Measurements from ENCODE around the gene LIX1. TPM values are rescaled to one million over a fixed set of nuclear protein-coding genes. Genes with fewer than 3 reads are reported as not detected.
"Not testable (repeated sequence)": the region's sequence is repeated elsewhere in the genome, so short reads cannot be mapped to it uniquely, and the experiment has no call there.

The LIX1 gene
- polyA plus RNA-seq, 5 donors = 0.75 to 2.0 (median 1.2) TPM

DNA sequence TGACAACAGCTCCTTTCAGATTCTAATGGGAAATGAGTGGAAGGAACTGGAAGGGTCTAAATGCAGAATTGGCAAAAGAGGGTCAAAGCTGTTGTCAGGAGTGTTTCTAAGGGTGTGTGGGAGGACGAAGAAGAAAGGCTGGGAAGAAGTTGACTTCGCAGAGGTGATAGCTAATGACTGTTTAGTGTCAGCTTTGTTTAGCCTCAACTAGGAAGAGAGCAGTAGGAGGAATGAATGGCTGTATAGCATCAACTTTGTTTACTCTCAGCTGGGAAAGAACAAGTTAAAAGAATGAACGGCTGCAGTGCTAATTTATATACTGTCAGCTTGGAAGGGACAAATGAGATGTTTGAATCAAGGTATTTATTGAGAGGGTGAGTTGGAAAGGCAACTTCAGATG, 5.9 kb upstream of the LIX1 start:
- no peak for DNase-seq

DNA sequence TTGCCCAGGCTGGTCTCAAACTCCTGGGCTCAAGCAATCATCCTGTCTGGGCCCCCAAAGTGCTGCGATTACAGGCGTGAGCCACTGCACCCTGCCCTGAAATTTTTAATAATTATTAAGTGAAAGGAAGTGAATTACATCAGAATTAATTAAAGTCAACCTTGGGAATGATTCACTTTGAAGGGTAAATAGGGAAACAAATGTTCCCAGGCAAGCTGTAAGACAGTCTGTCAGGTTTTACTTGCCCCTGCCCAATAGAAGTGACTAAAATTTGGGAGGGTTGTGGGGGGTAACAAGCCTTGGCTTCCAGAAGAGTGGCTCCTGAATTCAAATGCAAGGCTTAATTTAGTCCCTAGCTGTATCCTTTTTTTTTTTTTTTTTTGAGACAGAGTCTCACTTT, 1.3 kb upstream of the LIX1 start:
- no peak for DNase-seq

- no peak for DNase-seq
These were observed 872 bp downstream of the LIX1 start for GRCh38 chr5:97141539-97141938.

DNA sequence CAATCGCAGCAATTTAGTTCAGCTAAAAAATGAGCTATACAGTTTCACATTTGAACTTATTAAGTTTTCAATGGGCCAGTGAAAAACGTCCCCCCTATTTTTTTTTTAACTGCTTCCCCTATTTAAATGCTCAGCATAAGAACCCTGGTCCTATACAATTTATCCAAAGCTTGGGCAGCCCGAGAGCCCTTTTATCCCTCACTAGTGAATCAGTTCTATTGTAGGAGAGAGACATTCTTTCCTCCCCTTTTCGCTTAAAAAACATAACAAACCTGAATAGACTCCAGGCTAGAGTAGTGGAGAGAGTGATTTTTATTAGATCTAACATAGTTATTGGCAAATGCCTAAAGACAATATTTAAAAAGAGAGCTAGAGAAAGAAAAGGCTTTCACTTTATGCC, 1.4 kb downstream of the LIX1 start:
- no peak for DNase-seq

DNA sequence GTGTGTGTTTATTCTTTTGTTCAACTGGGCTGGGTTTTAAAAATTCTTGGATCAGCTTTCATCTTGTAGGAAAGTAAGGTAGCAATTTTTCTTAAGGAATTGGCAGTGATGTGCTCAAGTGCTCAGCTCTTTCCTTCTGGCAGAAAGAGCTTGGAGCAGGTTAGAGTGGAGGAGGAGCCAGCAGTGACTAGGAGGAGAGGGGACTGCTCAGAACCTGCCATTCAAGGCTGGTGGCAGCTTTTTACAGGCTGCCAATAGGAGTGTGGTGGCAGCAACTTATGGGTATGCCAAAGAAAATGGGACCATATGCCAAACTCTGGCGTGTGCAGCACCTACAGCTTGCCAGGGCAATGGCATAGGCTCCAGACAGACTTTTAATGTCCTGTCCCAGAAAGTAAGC, 2.2 kb downstream of the LIX1 start:
- DNase-seq = not testable (repeated sequence)

- DNase-seq = no peak
These were observed 5.9 kb downstream of the LIX1 start for GRCh38 chr5:97136475-97136874.

DNA sequence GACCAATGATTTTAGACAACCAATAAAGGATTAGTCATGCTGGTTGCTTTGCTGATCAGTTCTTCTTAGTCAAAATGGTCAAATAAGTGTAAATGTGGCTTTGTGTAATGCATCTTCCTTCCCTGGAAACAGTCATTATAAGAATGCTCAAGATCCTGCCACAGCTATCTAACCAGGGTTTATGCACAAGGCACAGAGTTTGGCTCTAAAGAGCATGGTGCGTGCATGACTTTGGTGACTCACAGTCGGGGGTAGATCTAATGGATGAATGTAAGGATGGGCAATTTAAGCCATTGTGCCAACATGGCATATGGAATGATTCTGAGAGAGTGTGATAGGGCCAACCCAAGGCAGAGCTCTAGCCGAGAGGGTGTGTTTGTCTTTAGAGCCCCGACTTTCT, 6.5 kb downstream of the LIX1 start:
- DNase-seq = no peak

GRCh38 chr5:97134634-97135033, 7.8 kb downstream of the LIX1 start:
- no peak for DNase-seq

- DNase-seq = no peak
These were observed 9.3 kb downstream of the LIX1 start for GRCh38 chr5:97133101-97133500.

GRCh38 chr5:97131921-97132320, 10.5 kb downstream of the LIX1 start:
- no peak for DNase-seq

DNA sequence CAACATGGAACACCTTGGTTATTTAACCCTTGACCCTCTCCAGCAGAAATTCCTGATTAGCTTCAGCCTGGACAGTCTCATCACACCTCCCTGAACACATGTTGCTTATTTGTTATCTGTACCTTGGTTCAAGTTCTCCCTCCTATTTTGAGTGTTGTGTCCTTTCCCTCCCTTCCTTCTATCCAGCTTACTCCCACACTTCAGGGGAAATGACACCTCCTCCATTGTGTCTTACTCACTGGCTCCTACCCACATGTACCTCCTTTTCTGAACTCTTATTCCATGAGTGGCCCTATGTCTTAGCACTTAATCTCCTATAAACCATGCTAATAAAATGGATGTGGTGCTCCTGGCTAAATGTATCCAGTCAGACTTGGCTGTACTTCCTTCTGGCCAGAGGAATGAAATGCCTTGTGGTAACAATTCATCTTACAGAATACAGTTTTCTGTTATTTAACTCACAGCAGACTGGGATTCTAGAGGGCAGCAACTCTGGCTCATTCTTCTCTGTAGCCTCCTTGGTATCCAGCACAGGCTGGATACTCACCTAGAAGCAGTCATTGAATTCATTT, 11.2 kb downstream of the LIX1 start:
- no peak for DNase-seq

DNA sequence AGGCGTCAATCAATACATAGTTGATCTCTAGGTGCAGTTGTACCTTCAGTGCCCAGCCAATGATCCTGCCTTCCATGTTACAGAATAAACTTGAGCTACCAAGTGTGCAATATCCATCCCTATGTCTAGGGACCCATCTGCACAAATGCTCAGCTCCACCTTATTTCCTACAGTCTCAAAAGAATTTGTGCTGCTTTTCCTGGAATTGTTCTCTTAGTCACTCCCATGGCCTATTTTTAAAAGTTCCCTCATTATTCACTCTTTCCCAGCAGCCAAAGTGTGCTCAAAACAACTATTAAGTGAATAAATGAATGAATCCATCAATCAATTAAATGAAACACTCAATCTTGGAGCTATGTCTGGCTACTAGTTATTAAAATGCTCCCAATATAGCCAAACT, 14.7 kb downstream of the LIX1 start:
- DNase-seq = no peak

DNA sequence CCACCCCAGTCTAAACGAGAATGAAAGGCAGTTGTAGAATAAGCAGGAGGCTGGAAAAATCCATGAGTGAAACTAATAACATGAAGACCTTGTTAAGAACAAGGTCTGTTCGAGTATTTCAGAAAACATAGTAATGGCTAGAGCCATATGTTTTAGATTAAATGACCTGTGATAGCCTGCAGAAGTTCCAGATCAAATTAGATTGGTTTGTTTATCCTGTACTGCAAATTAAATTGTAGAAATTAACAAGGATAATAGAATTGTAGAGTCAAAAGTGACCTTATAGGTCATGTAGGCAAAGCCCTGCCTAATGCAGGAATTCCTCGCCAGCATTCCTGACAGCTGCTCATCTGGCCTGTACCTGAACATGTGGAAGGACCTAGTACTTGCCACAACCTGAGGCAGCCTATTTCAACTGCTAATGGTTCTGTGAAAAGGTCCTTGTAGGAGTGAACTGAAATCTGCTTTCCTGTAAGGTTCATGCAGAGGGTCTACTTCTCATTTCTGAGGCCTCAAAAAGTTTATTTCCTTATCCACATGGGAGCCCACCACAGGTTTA, 17.2 kb downstream of the LIX1 start:
- no peak for DNase-seq

- no peak for DNase-seq
These were observed 18.1 kb downstream of the LIX1 start for GRCh38 chr5:97124335-97124734.

DNA sequence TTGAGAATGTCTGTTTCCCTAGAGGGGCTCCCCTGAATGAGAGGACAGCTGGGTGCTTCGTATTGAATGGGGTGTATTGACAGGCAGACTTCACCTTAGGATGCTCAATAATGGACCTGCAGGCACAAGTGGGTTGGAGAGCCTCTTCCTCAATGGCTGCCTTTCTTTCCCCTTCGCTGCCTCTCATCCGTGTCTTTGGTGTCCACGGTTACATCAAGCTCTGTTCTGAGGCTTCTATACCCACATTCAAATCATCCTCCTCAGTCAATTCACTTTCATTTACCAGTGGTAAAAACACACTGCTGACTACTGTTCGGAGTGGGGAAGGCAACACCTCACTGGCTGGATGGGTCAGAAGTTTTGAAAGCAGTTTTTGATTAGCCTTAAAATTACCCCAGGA, 20.6 kb downstream of the LIX1 start:
- no peak for DNase-seq

DNA sequence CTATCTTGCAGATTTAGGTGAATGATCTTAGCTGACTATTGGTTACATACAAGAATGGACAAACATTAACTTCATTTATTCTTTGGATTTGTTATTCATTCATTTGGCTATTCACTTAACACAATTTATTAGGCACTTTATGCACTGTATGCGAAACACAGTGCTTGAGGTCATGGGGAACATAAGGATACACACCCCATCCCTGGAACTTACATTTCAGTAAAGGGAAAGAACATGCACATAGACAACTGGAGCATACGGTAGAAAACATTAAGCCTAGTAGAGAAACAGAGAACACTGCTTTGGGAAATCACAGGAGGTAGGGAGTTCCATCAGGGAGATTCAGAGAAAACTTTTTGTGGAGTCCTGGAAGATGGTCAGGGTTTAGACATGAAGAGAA, 22.2 kb downstream of the LIX1 start:
- DNase-seq = no peak

- DNase-seq = no peak
These were observed 23.4 kb downstream of the LIX1 start for GRCh38 chr5:97119007-97119390.

- no peak for DNase-seq
These were observed 24.0 kb downstream of the LIX1 start for GRCh38 chr5:97118261-97119006.

GRCh38 chr5:97115932-97116331, 26.5 kb downstream of the LIX1 start:
- no peak for DNase-seq

GRCh38 chr5:97112230-97112629, 30.2 kb downstream of the LIX1 start:
- DNase-seq = no peak

GRCh38 chr5:97111616-97112015, 30.8 kb downstream of the LIX1 start:
- no peak for DNase-seq

DNA sequence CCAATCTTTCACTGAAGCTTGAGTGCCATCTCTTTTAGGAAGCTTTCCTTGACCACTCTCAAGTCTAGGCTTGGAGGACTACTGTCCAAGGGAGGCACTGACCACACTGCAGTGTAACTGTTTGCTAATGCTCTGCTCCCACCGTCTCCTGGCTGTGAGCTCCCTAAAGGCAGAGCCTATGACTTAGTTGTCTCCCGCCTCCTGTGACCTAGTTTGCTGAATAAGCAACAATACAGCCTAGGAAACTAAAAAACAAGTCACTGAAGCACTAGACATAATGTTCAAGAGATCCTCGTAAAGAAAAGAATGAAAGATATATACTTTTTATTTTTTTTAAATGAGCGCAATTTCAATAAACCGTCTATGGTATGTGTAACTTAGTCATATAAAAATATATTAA, 31.4 kb downstream of the LIX1 start:
- no peak for DNase-seq

DNA sequence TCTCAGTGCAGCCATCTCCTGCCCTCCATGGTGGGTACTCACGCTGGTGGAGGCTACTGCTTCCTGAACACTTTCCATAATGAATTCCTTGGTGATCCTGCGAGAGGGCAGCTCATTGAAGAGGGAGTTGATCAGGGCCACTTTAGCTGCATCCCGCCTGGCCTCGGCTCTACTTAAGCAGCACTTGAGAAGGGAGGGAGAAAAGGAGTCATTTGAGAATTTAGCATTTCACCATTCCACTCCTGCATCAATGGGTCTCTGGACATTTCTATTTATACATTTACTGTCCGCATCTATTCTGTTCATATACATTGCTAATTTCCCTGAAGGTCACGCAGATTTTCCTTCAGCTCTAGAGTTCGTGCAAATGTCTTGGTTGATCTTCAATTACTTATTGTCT, 35.1 kb downstream of the LIX1 start:
- no peak for DNase-seq

DNA sequence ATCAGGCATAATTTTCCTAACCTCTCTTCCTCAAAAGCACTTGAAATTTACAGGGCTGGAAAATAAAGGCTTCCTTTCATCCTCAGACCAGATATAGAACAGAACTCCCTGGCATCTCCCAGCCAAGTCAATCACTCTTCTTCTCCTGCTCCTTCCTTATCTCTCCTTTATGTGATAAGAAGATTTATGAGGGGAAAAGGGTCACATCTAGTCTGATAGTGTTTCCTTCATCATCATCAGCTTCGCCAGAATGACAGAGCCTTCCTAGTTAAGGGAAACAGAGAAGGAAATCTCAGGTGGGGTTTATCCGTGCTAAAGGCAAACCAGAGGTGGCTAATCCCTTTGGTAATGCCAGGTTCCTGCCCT, 36.2 kb downstream of the LIX1 start:
- no peak for DNase-seq

Measured in right lung (tissue), 5 donors.